ENCODE results near the gene FGG.
"Not testable (repeated sequence)": the region's sequence is repeated elsewhere in the genome, so short reads cannot be mapped to it uniquely, and the experiment has no call there.

The FGG gene

GRCh38 chr4:154610582-154610981 lies 1.9 kb downstream of the FGG start:
- no peak for DNase-seq (ENCODE audit: low read depth in 2 of 2)

- DNase-seq (ENCODE audit: low read depth in 2 of 2), result no peak
Observed at GRCh38 chr4:154609532-154609931, 2.9 kb downstream of the FGG start.

GRCh38 chr4:154608361-154609252 lies 3.8 kb downstream of the FGG start:
- DNase-seq (ENCODE audit: low read depth in 2 of 2), result no peak

- DNase-seq (ENCODE audit: low read depth in 2 of 2), result no peak
Observed at GRCh38 chr4:154606728-154607723, 5.4 kb downstream of the FGG start.

- no peak for DNase-seq (ENCODE audit: low read depth in 2 of 2)
Observed at GRCh38 chr4:154604696-154605200, 7.7 kb downstream of the FGG start.

GRCh38 chr4:154603033-154603943 lies 9.2 kb downstream of the FGG start:
- no peak for DNase-seq (ENCODE audit: low read depth in 2 of 2)

GRCh38 chr4:154602404-154603020 lies 9.9 kb downstream of the FGG start:
- no peak for DNase-seq (ENCODE audit: low read depth in 2 of 2)

- DNase-seq (ENCODE audit: low read depth in 2 of 2), result no peak
Observed at GRCh38 chr4:154597798-154598774, 14.4 kb downstream of the FGG start.

- not testable (repeated sequence) for DNase-seq (ENCODE audit: low read depth in 2 of 2)
Observed at GRCh38 chr4:154597281-154597680, 15.2 kb downstream of the FGG start.

- no peak for DNase-seq (ENCODE audit: low read depth in 2 of 2)
Observed at GRCh38 chr4:154595807-154596206, 16.6 kb downstream of the FGG start.

- not testable (repeated sequence) for DNase-seq (ENCODE audit: low read depth in 2 of 2)
Observed at GRCh38 chr4:154594343-154594742, 18.1 kb downstream of the FGG start.

- no peak for DNase-seq (ENCODE audit: low read depth in 2 of 2)
Observed at GRCh38 chr4:154593868-154594267, 18.6 kb downstream of the FGG start.

- DNase-seq (ENCODE audit: low read depth in 2 of 2), result no peak
Observed at GRCh38 chr4:154591890-154592289, 20.6 kb downstream of the FGG start.

- no peak for DNase-seq (ENCODE audit: low read depth in 2 of 2)
Observed at GRCh38 chr4:154590329-154591006, 22.0 kb downstream of the FGG start, which contains the start of gene FGA. Gene FGA (minus strand): TSS chr4:154590742. CDS start chr4:154590687, 55 bp downstream.

GRCh38 chr4:154589296-154590197 lies 22.9 kb downstream of the FGG start:
- DNase-seq (ENCODE audit: low read depth in 2 of 2), result no peak

GRCh38 chr4:154588198-154588597 lies 24.3 kb downstream of the FGG start:
- DNase-seq (ENCODE audit: low read depth in 2 of 2), result no peak

GRCh38 chr4:154586296-154587033 lies 26.0 kb downstream of the FGG start:
- DNase-seq (ENCODE audit: low read depth in 2 of 2), result no peak

Data from fibroblast of skin of left quadriceps (primary cell).